Measurements from ENCODE around the gene VPS51. TPM values are rescaled to one million over a fixed set of nuclear protein-coding genes. Genes with fewer than 3 reads are reported as not detected.

VPS51 gene
- total and polyA plus RNA-seq, 2 of the 4 experiments (the other 2 are of a cell fraction): 56.3 to 113 TPM

GRCh38 chr11:65107751-65108468 is 11.9 kb downstream of the VPS51 start:
- ChIA-PET CTCF (no interaction called here), POLR2A (ENCODE audit: unreplicated experiment) (no interaction called here)
- Histone ChIP-seq H3K79me1 (ENCODE audit: low read depth in 1 of 2, low read length in 2 of 2) (peaks cover 6 to 33% of the 10 kb centered on the region in 2 experiments), H2AK5ac (ENCODE audit: low read depth, low read length) (no peak overlapping the region), H3K18ac (ENCODE audit: low read depth, low read length) (no peak overlapping the region), H3K56ac (ENCODE audit: extremely low read depth, insufficient read depth, low read length) (no peak overlapping the region), H4K20me1 (ENCODE audit: insufficient read depth, low read length) (peaks cover 11% of the 10 kb centered on the region; the same call in 1 of the 2 replicates), H4K91ac (ENCODE audit: insufficient read depth, low read depth, low read length) (no peak overlapping the region), H4K8ac (ENCODE audit: low read depth in 2 of 2, low read length in 2 of 2) (no peak overlapping the region), H2BK120ac (ENCODE audit: low read depth, low read length) (no peak overlapping the region), H2BK20ac (ENCODE audit: low read depth, low read length) (no peak overlapping the region), H3K4me1 (ENCODE audit: control insufficient read depth, insufficient read depth, low read length) (peaks cover 10% of the 10 kb centered on the region; the same call in 1 of the 2 replicates), H3K4ac (ENCODE audit: low read depth, low read length) (no peak overlapping the region), H2AFZ (replicated peaks; ENCODE audit: low read length, poor library complexity) (no peak overlapping the region), H3K27ac (ENCODE audit: insufficient read depth, low read length) (no peak overlapping the region), H2BK15ac (ENCODE audit: low read depth, low read length) (no peak overlapping the region), H3K9me3 (ENCODE audit: control insufficient read depth, insufficient read depth, low read length) (no peaks in the 10 kb centered on the region), H3K9ac (ENCODE audit: low read depth, low read length) (no peak overlapping the region), H3K27me3 (ENCODE audit: control insufficient read depth, insufficient read depth, low read length) (no peaks in the 10 kb centered on the region), H3K4me2 (ENCODE audit: low read depth, low read length) (no peak overlapping the region), H3K36me3 (ENCODE audit: control insufficient read depth, insufficient read depth, low read length) (peaks cover 11% of the 10 kb centered on the region; the same call in 1 of the 2 replicates), H3K23ac (ENCODE audit: low read depth, low read length) (no peak overlapping the region), H3K9me1 (ENCODE audit: insufficient read depth, low read length) (peaks cover 4% of the 10 kb centered on the region), H4K5ac (ENCODE audit: low read depth, low read length) (no peak overlapping the region), H3K4me3 (ENCODE audit: insufficient read depth, low read depth, low read length) (no peak overlapping the region), H2AK9ac (replicated peaks; ENCODE audit: low read depth, low read length, poor library complexity) (no peak overlapping the region), H3K14ac (replicated peaks; ENCODE audit: low read depth, low read length) (no peak overlapping the region), H2BK5ac (ENCODE audit: low read depth, low read length, poor library complexity, severe bottlenecking) (no peak overlapping the region)
- in situ Hi-C loops (cut with MboI; ENCODE audit: low sequenced_read_pairs) (no loop called here), dilution Hi-C loops (cut with HindIII; ENCODE audit: low sequenced_read_pairs, unreplicated experiment) (no loop called here), intact Hi-C loops (cut with micrococcal nuclease) (no loop called here)
- 92% methylated on average over 33 of the region's 52 CpGs; no CpG with 5 or more reads in 1 of the 2 experiments for WGBS, 2 experiments (ENCODE audit: extremely low coverage in 2 of 2, insufficient read length in 1 of 2)
- no TSS peak for BruUV-seq (replicated peaks)
- no peak for ATAC-seq (ENCODE audit: low read depth)
- no peak for DNase-seq
- TF ChIP-seq RAD21 (IDR thresholded peaks at IDR 0.05; ENCODE audit: low read length) (no peak), NFE2L2 (IDR thresholded peaks at IDR 0.05; ENCODE audit: low read depth, low read length) (no peak)

Measured in IMR-90 (cell line).